Testis (tissue), 3 donors: Measurements from ENCODE around the gene RARA. TPM values are rescaled to one million over a fixed set of nuclear protein-coding genes. Genes with fewer than 3 reads are reported as not detected.

ENCODE experiments used
- DNase-seq: peaks from one replicate; pipeline ENCODE4 v3.0.0-alpha.2; 2019
- H3K27ac ChIP-seq, 2 donors: fragments of 200-600 bp; sonication (generic); one replicate each; pipeline ENCODE4 v1.5.1; 2019
- H3K27me3 ChIP-seq: fragments of 200-600 bp; sonication (generic); one replicate; pipeline ENCODE4 v1.5.1; 2019
- H3K36me3 ChIP-seq: fragments of 200-600 bp; sonication (generic); one replicate; pipeline ENCODE4 v1.5.1; 2017; ENCODE audit warnings: low read depth; ENCODE audit errors: missing control alignments
- H3K4me1 ChIP-seq: fragments of 200-600 bp; sonication (generic); one replicate; pipeline ENCODE4 v1.5.1; 2019
- H3K4me3 ChIP-seq, 2 donors: fragments of 200-600 bp; sonication (generic); one replicate each; pipeline ENCODE4 v1.5.1; 2017 to 2019
- H3K9me3 ChIP-seq: fragments of 200-600 bp; sonication (generic); one replicate; pipeline ENCODE4 v1.5.1; 2017
- CTCF ChIP-seq, 3 experiments: fragments of 450-650 bp in 2 of 3; fragments of 200-600 bp in 1 of 3; sonication (generic) in 1 of 3; IDR thresholded peaks; one replicate each; pipeline ENCODE4 v1.5.1; 2016 to 2019; ENCODE audit warnings: antibody characterized with exemption in 3 of 3, mild to moderate bottlenecking in 2 of 3, moderate library complexity in 1 of 3
- POLR2A ChIP-seq: fragments of 450-650 bp; IDR thresholded peaks from one replicate; pipeline ENCODE4 v1.6.1; 2017; ENCODE audit warnings: antibody characterized with exemption, mild to moderate bottlenecking, moderate library complexity
- WGBS, 2 donors: methylation state at CpG; one replicate each; pipeline ENCODE4 v1.1.5; 2018; 5-methylcytosine and 5-hydroxymethylcytosine counted together
- intact Hi-C: fragments of 100-400 bp; cut with DNase I; formaldehyde crosslinking; loops from one replicate; pipeline ENCODE4 v1.15.1; 2023; ENCODE audit warnings: low total_unique reads
- polyA plus RNA-seq: library from polyadenylated mRNA; stranded (reverse); fragments of 350-450 nt; fragmentation: Illumina TruSeq; extraction: RNeasy Lipid Tissue Mini Kit (QIAGEN cat#74804); gene quantifications from one replicate; pipeline ENCODE4 v1.2.3, GENCODE V29; 2014; ENCODE audit warnings: low read depth, low replicate concordance; ENCODE audit not compliant: insufficient read depth
- total RNA-seq, 2 donors: library from RNA; depleted of rRNA; stranded (reverse); fragments of >200 nt; gene quantifications; one replicate each; pipeline ENCODE4 v1.2.3, GENCODE V29; 2016

The RARA gene
- total and polyA plus RNA-seq, 3 donors from 2014 or later = 49.8 to 66.0 (median 65.5) TPM

GRCh38 chr17:40317345-40317873 is 8.4 kb downstream of the RARA start:
- peak overlapping the region; percentile 50 to 96 for H3K27ac ChIP-seq

GRCh38 chr17:40317880-40318829 is 9.2 kb downstream of the RARA start:
- peak overlapping the region; percentile 95 to 96 for H3K27ac ChIP-seq
- TF ChIP-seq CTCF (IDR thresholded peaks at IDR 0.05) (no peak), POLR2A (peak; percentile 38)
- peak overlapping the region; percentile 98 to 100 for H3K4me3 ChIP-seq
- no peaks in the 10 kb centered on the region for H3K9me3 ChIP-seq
- H3K36me3 ChIP-seq = no peaks in the 10 kb centered on the region
- intact Hi-C loops = no loop called here
- peaks cover 62% of the 10 kb centered on the region for H3K4me1 ChIP-seq
- peak; percentile 99 for DNase-seq
- 0% methylated on average over 6 to 67 of the region's 70 CpGs for WGBS, 2 donors
- no peaks in the 10 kb centered on the region for H3K27me3 ChIP-seq

More at GRCh38 chr17:40317345-40317873, 8.4 kb downstream of the RARA start:
- H3K9me3 ChIP-seq = no peaks in the 10 kb centered on the region
- H3K27me3 ChIP-seq = no peaks in the 10 kb centered on the region
- peak overlapping the region; percentile 98 to 100 for H3K4me3 ChIP-seq
- intact Hi-C loops = no loop called here
- 0 to 3% methylated on average over 6 of the region's 6 CpGs for WGBS, 2 donors
- peak; percentile 9 to 39 (median 23) for TF ChIP-seq CTCF (IDR thresholded peaks at IDR 0.05)
- no peak for TF ChIP-seq POLR2A
- H3K4me1 ChIP-seq = peaks cover 60% of the 10 kb centered on the region
- no peaks in the 10 kb centered on the region for H3K36me3 ChIP-seq
- no peak for DNase-seq

GRCh38 chr17:40318830-40319391 is 9.9 kb downstream of the RARA start:
- 0 to 3% methylated on average over 11 to 12 of the region's 13 CpGs for WGBS, 2 donors
- intact Hi-C loops = no loop called here
- no peaks in the 10 kb centered on the region for H3K27me3 ChIP-seq
- no peak for DNase-seq
- H3K4me3 ChIP-seq = peak overlapping the region; percentile 98 to 100
- no peaks in the 10 kb centered on the region for H3K9me3 ChIP-seq
- H3K27ac ChIP-seq = peak overlapping the region; percentile 95 to 96
- no peaks in the 10 kb centered on the region for H3K36me3 ChIP-seq
- TF ChIP-seq POLR2A (no peak), CTCF (IDR thresholded peaks at IDR 0.05) (no peak)
- peaks cover 70% of the 10 kb centered on the region for H3K4me1 ChIP-seq

- 33 to 45% methylated on average over 10 to 11 of the region's 11 CpGs for WGBS, 2 donors
- peak overlapping the region; percentile 80 to 96 for H3K27ac ChIP-seq
- peak overlapping the region in 1 of 2 donors; percentile 100 for H3K4me3 ChIP-seq
- H3K4me1 ChIP-seq = peaks cover 79% of the 10 kb centered on the region
- no peaks in the 10 kb centered on the region for H3K36me3 ChIP-seq
- peak; percentile 61 for DNase-seq
- intact Hi-C loops = no loop called here
- H3K27me3 ChIP-seq = no peaks in the 10 kb centered on the region
- no peaks in the 10 kb centered on the region for H3K9me3 ChIP-seq
- TF ChIP-seq CTCF (IDR thresholded peaks at IDR 0.05) = no peak
- no peak for TF ChIP-seq POLR2A
Measured at GRCh38 chr17:40319651-40320540, 10.9 kb downstream of the RARA start.
